ENCODE results near the gene NUP210.

GRCh38 chr3:13463618-13464400 lies 43.7 kb upstream of the NUP210 start:
- TF ChIP-seq CTCF (IDR thresholded peaks at IDR 0.05; ENCODE audit: extremely low read depth in 1 of 2, insufficient read depth in 1 of 2, low read depth in 1 of 2, low read length in 2 of 2) (no peak), POLR2A (IDR thresholded peaks at IDR 0.05; ENCODE audit: low read depth, low read length) (no peak), POLR2AphosphoS5 (IDR thresholded peaks at IDR 0.05; ENCODE audit: insufficient read depth, low read depth, low read length) (no peak), JUN (IDR thresholded peaks at IDR 0.05; ENCODE audit: borderline replicate concordance, insufficient read depth, insufficient read length, low read depth) (no peak), MYC (IDR thresholded peaks at IDR 0.05; ENCODE audit: low read depth, low read length) (no peak), EZH2 (IDR thresholded peaks at IDR 0.05; ENCODE audit: borderline replicate concordance, low read depth, low read length, severe bottlenecking) (no peak), MAX (IDR thresholded peaks at IDR 0.05; ENCODE audit: insufficient read depth, insufficient read length) (no peak), GATA2 (IDR thresholded peaks at IDR 0.05; ENCODE audit: insufficient read depth, insufficient read length, low read depth, low read length) (no peak)

Measured in endothelial cell of umbilical vein (primary cell).